ENCODE results near the gene GAB1. TPM values are rescaled to one million over a fixed set of nuclear protein-coding genes. Genes with fewer than 3 reads are reported as not detected.

Gene GAB1
- total RNA-seq (under 1 TPM; 0.15 to 0.95 TPM), polyA plus RNA-seq (0.02 TPM)

DNA sequence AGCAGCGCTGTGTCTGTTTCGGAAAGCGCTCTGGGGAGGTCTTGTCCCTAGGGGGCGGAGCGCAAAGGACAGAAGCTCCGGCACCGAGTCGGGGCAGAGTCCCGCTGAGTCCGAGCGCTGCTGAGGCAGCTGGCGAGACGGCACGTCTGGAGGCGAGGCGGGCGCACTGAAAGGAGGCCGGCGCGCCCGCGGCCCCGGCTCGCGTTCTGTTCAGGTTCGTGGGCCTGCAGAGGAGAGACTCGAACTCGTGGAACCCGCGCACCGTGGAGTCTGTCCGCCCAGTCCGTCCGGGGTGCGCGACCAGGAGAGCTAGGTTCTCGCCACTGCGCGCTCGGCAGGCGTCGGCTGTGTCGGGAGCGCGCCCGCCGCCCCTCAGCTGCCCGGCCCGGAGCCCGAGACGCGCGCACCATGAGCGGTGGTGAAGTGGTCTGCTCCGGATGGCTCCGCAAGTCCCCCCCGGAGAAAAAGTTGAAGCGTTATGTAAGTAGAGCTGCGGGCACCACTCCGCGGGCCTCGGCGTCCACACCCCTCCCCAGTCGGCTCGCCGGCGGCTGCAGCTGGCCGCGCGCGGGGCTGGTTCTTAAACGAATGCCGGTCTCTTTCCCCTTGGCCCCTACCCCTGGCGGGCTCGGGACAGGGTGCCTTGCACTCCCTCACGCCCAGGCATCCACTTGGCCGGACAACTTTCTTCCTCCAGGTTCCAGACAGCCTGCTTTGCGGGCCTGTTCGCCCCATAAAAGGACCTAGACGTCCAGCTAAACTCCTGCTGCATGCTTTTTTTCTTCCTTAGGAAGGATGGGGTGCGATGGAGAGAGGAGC, at the start of gene GAB1:
TSS of gene GAB1 (plus strand) at position 96 of the 819 bp plus-strand sequence. CDS start at position 409, 313 bp downstream.
- Mint-ChIP-seq H3K36me3 (peaks cover 0 to 5% (median 0%) of the 10 kb centered on the region in 3 donors), H3K4me3 (peak within 1 kb of the TSS; percentile 64 to 92 (median 86)), H3K27me3 (peaks cover 42 to 55% of the 10 kb centered on the region in 2 donors), H3K9me3 (peaks cover 0 to 1% (median 0%) of the 10 kb centered on the region in 5 donors), H3K4me1 (peaks cover 4 to 15% (median 12%) of the 10 kb centered on the region in 3 donors), H3K27ac (peak within 1 kb of the TSS in 3 of 8 donors; percentile 18 to 82 (median 68))
- Histone ChIP-seq H3K9me3 (ENCODE audit: low read length) (no peaks in the 10 kb centered on the region), H3K27me3 (ENCODE audit: insufficient read depth, low read length, poor library complexity, severe bottlenecking) (peaks cover 8% of the 10 kb centered on the region), H3K27ac (ENCODE audit: low read depth, low read length) (peak within 1 kb of the TSS; percentile 24), H3K4me3 (ENCODE audit: low read length) (peak within 1 kb of the TSS; percentile 41), H3K4me1 (ENCODE audit: insufficient read depth, low read length) (no peaks in the 10 kb centered on the region), H3K36me3 (ENCODE audit: insufficient read depth, low read length) (no peaks in the 10 kb centered on the region)
- DNase-seq, result peak in 1 of 5 donors; percentile 6
- ChIA-PET CTCF (no interaction called here), POLR2A (no interaction called here)

DNA sequence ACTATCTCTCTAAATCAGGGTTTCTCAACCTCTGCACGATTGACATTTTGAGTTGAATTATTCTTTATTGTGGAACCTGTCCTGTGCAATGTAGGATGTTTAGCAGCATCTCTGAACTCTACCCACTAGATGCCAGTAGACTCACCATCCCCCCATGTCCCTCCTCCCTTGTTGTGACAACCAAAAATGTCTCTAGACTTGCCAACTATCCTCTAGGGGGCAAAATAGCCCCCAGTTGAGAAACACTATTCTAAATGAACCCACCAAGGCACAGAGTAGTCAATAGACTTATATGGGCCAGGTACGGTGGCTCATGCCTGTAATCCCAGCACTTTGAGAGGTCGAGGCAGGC, 49.1 kb upstream of the GAB1 start:
- Mint-ChIP-seq H3K27me3 (peaks cover 3% of the 10 kb centered on the region in 2 donors), H3K4me3 (no peak overlapping the region), H3K27ac (no peak overlapping the region), H3K36me3 (no peaks in the 10 kb centered on the region), H3K4me1 (no peaks in the 10 kb centered on the region), H3K9me3 (no peaks in the 10 kb centered on the region)
- Histone ChIP-seq H3K9me3 (ENCODE audit: low read length) (no peaks in the 10 kb centered on the region), H3K4me1 (ENCODE audit: insufficient read depth, low read length) (no peaks in the 10 kb centered on the region), H3K27ac (ENCODE audit: low read depth, low read length) (no peak overlapping the region), H3K27me3 (ENCODE audit: insufficient read depth, low read length, poor library complexity, severe bottlenecking) (no peaks in the 10 kb centered on the region), H3K36me3 (ENCODE audit: insufficient read depth, low read length) (no peaks in the 10 kb centered on the region), H3K4me3 (ENCODE audit: low read length) (no peak overlapping the region)
- ChIA-PET POLR2A (no interaction called here), CTCF (no interaction called here)
- no peak for DNase-seq

DNA sequence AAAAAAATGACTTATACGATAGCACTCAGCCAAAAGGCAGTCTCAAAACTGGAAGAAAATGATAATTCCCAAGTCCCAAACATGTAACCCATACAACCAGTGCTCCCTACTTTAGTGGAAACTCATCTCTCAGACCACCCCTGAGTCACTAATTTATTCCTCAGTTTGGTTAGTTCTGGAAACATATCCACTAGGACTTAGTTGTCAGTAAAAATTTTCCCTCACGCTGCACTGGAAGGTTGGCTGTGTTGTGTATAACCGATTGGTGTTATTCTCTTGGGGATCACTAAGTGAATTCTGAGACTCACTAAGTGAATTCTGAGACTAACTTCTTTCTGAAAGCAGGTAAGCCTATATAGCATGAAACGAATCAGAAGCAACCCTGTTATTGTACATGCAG, 48.5 kb upstream of the GAB1 start:
- H3K27me3 ChIP-seq (ENCODE audit: insufficient read depth, low read length, poor library complexity, severe bottlenecking), result no peaks in the 10 kb centered on the region
- DNase-seq, result no peak
- H3K9me3 ChIP-seq (ENCODE audit: low read length), result no peaks in the 10 kb centered on the region
- no peaks in the 10 kb centered on the region for H3K36me3 Mint-ChIP-seq
- ChIA-PET POLR2A (no interaction called here), CTCF (no interaction called here)
- H3K9me3 Mint-ChIP-seq, result no peaks in the 10 kb centered on the region
- H3K27ac Mint-ChIP-seq, result no peak overlapping the region
- H3K4me1 ChIP-seq (ENCODE audit: insufficient read depth, low read length), result no peaks in the 10 kb centered on the region
- H3K27me3 Mint-ChIP-seq, result peaks cover 3% of the 10 kb centered on the region in 2 donors
- H3K4me3 ChIP-seq (ENCODE audit: low read length), result no peak overlapping the region
- no peak overlapping the region for H3K4me3 Mint-ChIP-seq
- H3K27ac ChIP-seq (ENCODE audit: low read depth, low read length), result no peak overlapping the region
- no peaks in the 10 kb centered on the region for H3K4me1 Mint-ChIP-seq
- no peaks in the 10 kb centered on the region for H3K36me3 ChIP-seq (ENCODE audit: insufficient read depth, low read length)

DNA sequence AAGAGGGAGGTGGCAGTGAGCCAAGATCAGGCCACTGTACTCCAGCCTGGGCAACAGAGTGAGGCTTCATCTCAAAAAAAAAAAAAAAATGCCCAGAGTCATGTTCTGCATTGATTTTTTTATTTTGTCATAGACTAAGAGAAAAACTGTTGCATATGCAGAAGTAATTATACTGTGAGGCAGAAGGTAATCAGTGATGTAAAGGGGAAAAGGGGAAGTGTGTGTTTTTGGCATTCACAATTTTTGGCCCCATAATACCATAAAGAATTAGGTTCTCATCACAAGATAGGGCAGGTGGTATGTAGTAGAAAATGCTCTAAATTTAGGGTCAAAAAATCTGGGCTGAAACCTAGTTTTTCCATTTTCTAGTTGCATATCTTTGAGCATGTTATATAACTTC, 47.3 kb upstream of the GAB1 start:
- Mint-ChIP-seq H3K9me3 (no peaks in the 10 kb centered on the region), H3K4me3 (no peak overlapping the region), H3K36me3 (no peaks in the 10 kb centered on the region), H3K27me3 (peaks cover 3% of the 10 kb centered on the region in 2 donors), H3K27ac (no peak overlapping the region), H3K4me1 (no peaks in the 10 kb centered on the region)
- Histone ChIP-seq H3K4me3 (ENCODE audit: low read length) (no peak overlapping the region), H3K27ac (ENCODE audit: low read depth, low read length) (no peak overlapping the region), H3K27me3 (ENCODE audit: insufficient read depth, low read length, poor library complexity, severe bottlenecking) (no peaks in the 10 kb centered on the region), H3K4me1 (ENCODE audit: insufficient read depth, low read length) (no peaks in the 10 kb centered on the region), H3K9me3 (ENCODE audit: low read length) (no peaks in the 10 kb centered on the region), H3K36me3 (ENCODE audit: insufficient read depth, low read length) (no peaks in the 10 kb centered on the region)
- CTCF ChIA-PET, result no interaction called here
- no peak for DNase-seq
- POLR2A ChIA-PET, result no interaction called here

DNA sequence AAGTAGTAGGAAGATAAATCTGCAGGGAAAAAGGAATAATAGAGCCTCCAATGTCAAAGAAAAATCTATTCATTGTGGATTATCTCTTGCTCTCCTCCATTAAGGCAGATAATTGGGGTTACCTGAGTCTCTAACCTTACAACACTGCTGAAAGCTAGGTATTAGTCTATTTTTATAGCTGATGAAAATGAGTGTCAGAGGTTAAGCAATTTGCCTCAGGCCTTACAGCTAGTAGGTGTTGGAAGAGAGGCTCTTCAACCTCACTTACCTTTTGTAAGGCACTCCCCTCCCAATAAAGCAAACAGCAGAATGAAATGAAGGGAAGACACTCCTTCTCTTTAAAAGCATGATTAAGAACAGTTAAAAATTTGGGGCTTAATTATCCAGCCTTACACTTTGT, 45.4 kb upstream of the GAB1 start:
- DNase-seq, result no peak
- Histone ChIP-seq H3K9me3 (ENCODE audit: low read length) (no peaks in the 10 kb centered on the region), H3K4me3 (ENCODE audit: low read length) (no peak overlapping the region), H3K4me1 (ENCODE audit: insufficient read depth, low read length) (no peaks in the 10 kb centered on the region), H3K36me3 (ENCODE audit: insufficient read depth, low read length) (no peaks in the 10 kb centered on the region), H3K27ac (ENCODE audit: low read depth, low read length) (no peak overlapping the region), H3K27me3 (ENCODE audit: insufficient read depth, low read length, poor library complexity, severe bottlenecking) (no peaks in the 10 kb centered on the region)
- H3K9me3 Mint-ChIP-seq, result no peaks in the 10 kb centered on the region
- POLR2A ChIA-PET, result no interaction called here
- CTCF ChIA-PET, result no interaction called here
- peaks cover 5 to 6% of the 10 kb centered on the region in 2 donors for H3K27me3 Mint-ChIP-seq
- no peaks in the 10 kb centered on the region for H3K4me1 Mint-ChIP-seq
- H3K36me3 Mint-ChIP-seq, result no peaks in the 10 kb centered on the region
- no peak overlapping the region for H3K27ac Mint-ChIP-seq
- H3K4me3 Mint-ChIP-seq, result no peak overlapping the region

DNA sequence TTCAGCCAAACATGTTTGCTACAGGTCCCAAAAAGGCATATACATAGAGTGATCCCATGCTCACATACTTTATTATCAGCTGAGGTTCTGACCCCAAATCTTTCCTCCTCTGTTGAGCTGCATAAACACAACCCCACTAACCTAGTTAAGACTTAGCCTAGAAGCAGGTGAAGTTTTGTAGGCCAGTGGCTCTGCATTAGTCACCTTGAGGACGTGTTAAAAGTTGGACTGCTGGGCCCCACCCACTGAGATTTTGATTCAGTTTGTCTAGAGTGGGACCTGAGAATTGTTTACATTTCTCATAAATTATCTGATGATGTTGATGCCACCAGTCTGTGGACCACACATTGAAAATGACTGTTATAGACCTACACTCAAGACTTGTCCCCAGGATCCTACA, 43.8 kb upstream of the GAB1 start:
- Histone ChIP-seq H3K36me3 (ENCODE audit: insufficient read depth, low read length) (no peaks in the 10 kb centered on the region), H3K27me3 (ENCODE audit: insufficient read depth, low read length, poor library complexity, severe bottlenecking) (no peaks in the 10 kb centered on the region), H3K4me1 (ENCODE audit: insufficient read depth, low read length) (no peaks in the 10 kb centered on the region), H3K4me3 (ENCODE audit: low read length) (no peak overlapping the region), H3K27ac (ENCODE audit: low read depth, low read length) (no peak overlapping the region), H3K9me3 (ENCODE audit: low read length) (no peaks in the 10 kb centered on the region)
- Mint-ChIP-seq H3K27ac (no peak overlapping the region), H3K36me3 (no peaks in the 10 kb centered on the region), H3K4me1 (no peaks in the 10 kb centered on the region), H3K27me3 (peaks cover 3 to 7% of the 10 kb centered on the region in 2 donors), H3K4me3 (no peak overlapping the region), H3K9me3 (no peaks in the 10 kb centered on the region)
- ChIA-PET POLR2A (no interaction called here), CTCF (no interaction called here)
- no peak for DNase-seq

DNA sequence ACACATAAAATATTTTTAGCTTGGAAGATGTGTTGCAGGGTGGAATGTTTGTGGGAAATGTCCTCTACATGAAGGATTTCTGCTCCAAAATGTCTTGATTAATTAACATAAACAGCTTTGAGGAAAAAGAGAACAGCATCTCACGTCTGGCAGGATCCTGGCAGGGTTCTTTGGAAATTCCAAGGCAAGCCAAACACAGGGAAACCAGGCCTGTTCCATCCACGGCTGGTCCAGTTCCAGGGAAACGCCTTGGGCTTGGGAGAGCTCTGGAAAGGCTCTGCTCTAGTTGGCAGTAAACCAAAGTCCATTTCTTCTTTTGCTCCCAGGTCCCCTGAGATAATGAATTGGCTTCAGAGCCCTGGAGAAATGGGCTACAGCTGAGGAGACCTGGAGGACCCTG, 42.4 kb upstream of the GAB1 start:
- Mint-ChIP-seq H3K4me1 (no peaks in the 10 kb centered on the region), H3K9me3 (no peaks in the 10 kb centered on the region), H3K4me3 (no peak overlapping the region), H3K27me3 (peaks cover 7 to 10% of the 10 kb centered on the region in 2 donors), H3K27ac (no peak overlapping the region), H3K36me3 (peaks cover 0 to 2% (median 0%) of the 10 kb centered on the region in 3 donors)
- Histone ChIP-seq H3K36me3 (ENCODE audit: insufficient read depth, low read length) (no peaks in the 10 kb centered on the region), H3K4me3 (ENCODE audit: low read length) (no peak overlapping the region), H3K27ac (ENCODE audit: low read depth, low read length) (no peak overlapping the region), H3K4me1 (ENCODE audit: insufficient read depth, low read length) (no peaks in the 10 kb centered on the region), H3K27me3 (ENCODE audit: insufficient read depth, low read length, poor library complexity, severe bottlenecking) (no peaks in the 10 kb centered on the region), H3K9me3 (ENCODE audit: low read length) (no peaks in the 10 kb centered on the region)
- DNase-seq, result no peak
- POLR2A ChIA-PET, result no interaction called here
- CTCF ChIA-PET, result no interaction called here

DNA sequence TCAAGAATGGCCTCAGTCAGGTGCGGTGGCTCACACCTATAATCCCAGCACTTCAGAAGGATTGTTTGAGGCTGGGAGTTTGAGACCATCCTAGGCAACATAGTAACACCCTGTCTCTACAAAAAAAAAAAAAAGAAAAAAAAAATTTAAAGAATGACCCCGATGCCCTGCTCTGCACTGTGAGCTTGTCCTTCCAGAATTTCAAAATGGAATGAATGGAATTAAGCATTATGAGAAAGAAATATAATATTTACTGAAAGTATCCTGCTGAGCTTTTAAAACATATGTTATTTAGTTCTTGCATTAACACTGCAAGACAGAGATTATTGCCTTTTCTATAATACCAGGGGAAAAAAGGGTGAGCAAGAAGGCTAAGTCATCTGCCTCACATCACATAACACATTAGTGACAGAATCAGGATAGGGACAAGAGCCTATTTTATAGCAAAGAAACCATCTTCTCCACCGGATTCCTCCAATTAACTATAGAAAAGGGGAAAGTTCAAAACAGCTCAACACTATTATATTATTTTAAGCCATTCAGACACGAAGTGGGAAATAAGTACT, 41.9 kb upstream of the GAB1 start:
- POLR2A ChIA-PET, result no interaction called here
- H3K9me3 ChIP-seq (ENCODE audit: low read length), result no peaks in the 10 kb centered on the region
- H3K27me3 Mint-ChIP-seq, result peaks cover 7 to 15% of the 10 kb centered on the region in 2 donors

More for the DNA sequence above, 41.9 kb upstream of the GAB1 start:
- H3K4me1 ChIP-seq (ENCODE audit: insufficient read depth, low read length), result no peaks in the 10 kb centered on the region
- Mint-ChIP-seq H3K27ac (no peak overlapping the region), H3K9me3 (no peaks in the 10 kb centered on the region), H3K36me3 (peaks cover 0 to 4% (median 0%) of the 10 kb centered on the region in 3 donors), H3K4me1 (no peaks in the 10 kb centered on the region), H3K4me3 (no peak overlapping the region)
- H3K27ac ChIP-seq (ENCODE audit: low read depth, low read length), result no peak overlapping the region
- no peaks in the 10 kb centered on the region for H3K36me3 ChIP-seq (ENCODE audit: insufficient read depth, low read length)
- H3K4me3 ChIP-seq (ENCODE audit: low read length), result no peak overlapping the region
- H3K27me3 ChIP-seq (ENCODE audit: insufficient read depth, low read length, poor library complexity, severe bottlenecking), result no peaks in the 10 kb centered on the region
- CTCF ChIA-PET, result no interaction called here
- no peak for DNase-seq
